Duodenal mucosa (tissue), 2 donors: ENCODE data around the gene MACROD2.

Experiments
- H3K27ac ChIP-seq: one replicate; pipeline ENCODE4 v1.7.0; 2013; ENCODE audit warnings: low read depth, low read length
- H3K27me3 ChIP-seq, 2 donors: one replicate each; pipeline ENCODE4 v1.7.0; 2013; ENCODE audit warnings: low read length in 2 of 2, control low read depth in 1 of 2; ENCODE audit not compliant: insufficient read depth in 2 of 2, control insufficient read depth in 1 of 2
- H3K36me3 ChIP-seq, 2 donors: one replicate each; pipeline ENCODE4 v1.7.0; 2013; ENCODE audit warnings: low read length in 2 of 2, control low read depth in 1 of 2; ENCODE audit not compliant: insufficient read depth in 2 of 2, control insufficient read depth in 1 of 2
- H3K4me1 ChIP-seq, 2 donors: one replicate each; pipeline ENCODE4 v1.7.0; 2013; ENCODE audit warnings: low read length in 2 of 2, control low read depth in 1 of 2; ENCODE audit not compliant: insufficient read depth in 2 of 2, control insufficient read depth in 1 of 2
- H3K4me3 ChIP-seq, 2 donors: one replicate each; pipeline ENCODE4 v1.7.0; 2013; ENCODE audit warnings: low read length in 2 of 2, low read depth in 1 of 2
- H3K9ac ChIP-seq, 2 donors: one replicate each; pipeline ENCODE4 v1.7.0; 2013; ENCODE audit warnings: low read length in 2 of 2, low read depth in 1 of 2
- H3K9me3 ChIP-seq, 2 donors: one replicate each; pipeline ENCODE4 v1.7.0; 2013; ENCODE audit warnings: low read length in 2 of 2, control low read depth in 1 of 2; ENCODE audit not compliant: control insufficient read depth in 1 of 2

Gene MACROD2

GRCh38 chr20:16081421-16081820 lies 2086.1 kb downstream of the MACROD2 start:
- Histone ChIP-seq H3K4me3 (no peak overlapping the region), H3K9ac (no peak overlapping the region), H3K4me1 (no peaks in the 10 kb centered on the region), H3K27me3 (no peaks in the 10 kb centered on the region), H3K36me3 (no peaks in the 10 kb centered on the region), H3K27ac (no peak overlapping the region), H3K9me3 (peaks cover 0 to 4% of the 10 kb centered on the region in 2 donors)

GRCh38 chr20:16082051-16082550 lies 2086.8 kb downstream of the MACROD2 start:
- H3K9ac ChIP-seq = no peak overlapping the region
- H3K27ac ChIP-seq = no peak overlapping the region
- peaks cover 0 to 7% of the 10 kb centered on the region in 2 donors for H3K9me3 ChIP-seq
- no peaks in the 10 kb centered on the region for H3K36me3 ChIP-seq
- H3K4me3 ChIP-seq = no peak overlapping the region
- no peaks in the 10 kb centered on the region for H3K27me3 ChIP-seq
- H3K4me1 ChIP-seq = no peaks in the 10 kb centered on the region

- Histone ChIP-seq H3K9me3 (peaks cover 0 to 7% of the 10 kb centered on the region in 2 donors), H3K4me3 (no peak overlapping the region), H3K36me3 (no peaks in the 10 kb centered on the region), H3K4me1 (no peaks in the 10 kb centered on the region), H3K27me3 (no peaks in the 10 kb centered on the region), H3K9ac (no peak overlapping the region), H3K27ac (no peak overlapping the region)
These were observed 2088.4 kb downstream of the MACROD2 start for GRCh38 chr20:16083639-16084280.

- no peak overlapping the region for H3K4me3 ChIP-seq
- H3K9ac ChIP-seq = no peak overlapping the region
- peaks cover 0 to 4% of the 10 kb centered on the region in 2 donors for H3K9me3 ChIP-seq
- H3K4me1 ChIP-seq = no peaks in the 10 kb centered on the region
- no peak overlapping the region for H3K27ac ChIP-seq
- no peaks in the 10 kb centered on the region for H3K36me3 ChIP-seq
- no peaks in the 10 kb centered on the region for H3K27me3 ChIP-seq
These were observed 2099.9 kb downstream of the MACROD2 start for GRCh38 chr20:16095226-16095625.

- H3K27me3 ChIP-seq = no peaks in the 10 kb centered on the region
- no peak overlapping the region for H3K9ac ChIP-seq
- H3K9me3 ChIP-seq = no peaks in the 10 kb centered on the region
These were observed 2101.5 kb downstream of the MACROD2 start for GRCh38 chr20:16096756-16097326.

GRCh38 chr20:16097788-16098187 lies 2102.5 kb downstream of the MACROD2 start:
- H3K36me3 ChIP-seq = no peaks in the 10 kb centered on the region
- H3K27me3 ChIP-seq = no peaks in the 10 kb centered on the region
- no peak overlapping the region for H3K27ac ChIP-seq
- H3K4me3 ChIP-seq = no peak overlapping the region
- H3K9ac ChIP-seq = no peak overlapping the region
- no peaks in the 10 kb centered on the region for H3K4me1 ChIP-seq
- H3K9me3 ChIP-seq = no peaks in the 10 kb centered on the region

More at GRCh38 chr20:16096756-16097326, 2101.5 kb downstream of the MACROD2 start:
- H3K27ac ChIP-seq = no peak overlapping the region
- H3K4me3 ChIP-seq = no peak overlapping the region
- H3K4me1 ChIP-seq = no peaks in the 10 kb centered on the region
- H3K36me3 ChIP-seq = no peaks in the 10 kb centered on the region

GRCh38 chr20:16098890-16099639 lies 2103.7 kb downstream of the MACROD2 start:
- no peaks in the 10 kb centered on the region for H3K27me3 ChIP-seq
- no peaks in the 10 kb centered on the region for H3K4me1 ChIP-seq
- H3K36me3 ChIP-seq = no peaks in the 10 kb centered on the region

GRCh38 chr20:16100111-16100510 lies 2104.8 kb downstream of the MACROD2 start:
- Histone ChIP-seq H3K36me3 (no peaks in the 10 kb centered on the region), H3K9ac (no peak overlapping the region), H3K4me3 (no peak overlapping the region), H3K27me3 (no peaks in the 10 kb centered on the region), H3K27ac (no peak overlapping the region), H3K9me3 (no peaks in the 10 kb centered on the region), H3K4me1 (no peaks in the 10 kb centered on the region)

More at GRCh38 chr20:16098890-16099639, 2103.7 kb downstream of the MACROD2 start:
- Histone ChIP-seq H3K9ac (no peak overlapping the region), H3K4me3 (no peak overlapping the region), H3K9me3 (no peaks in the 10 kb centered on the region), H3K27ac (no peak overlapping the region)

GRCh38 chr20:16100767-16101166 lies 2105.5 kb downstream of the MACROD2 start:
- H3K9ac ChIP-seq = no peak overlapping the region
- H3K9me3 ChIP-seq = no peaks in the 10 kb centered on the region
- H3K27ac ChIP-seq = no peak overlapping the region
- H3K4me3 ChIP-seq = no peak overlapping the region
- no peaks in the 10 kb centered on the region for H3K27me3 ChIP-seq
- no peaks in the 10 kb centered on the region for H3K4me1 ChIP-seq
- H3K36me3 ChIP-seq = no peaks in the 10 kb centered on the region
